Liver (tissue), 9 donors: ENCODE data around the gene LRRC49. TPM values are rescaled to one million over a fixed set of nuclear protein-coding genes. Genes with fewer than 3 reads are reported as not detected.

Source experiments
- DNase-seq: peaks from one replicate; pipeline ENCODE4 v3.0.0-alpha.2; 2017; ENCODE audit warnings: low spot score
- H3K27ac ChIP-seq, 2 donors: one replicate each; pipeline ENCODE4 v1.7.0; 2013; ENCODE audit warnings: inconsistent platforms in 2 of 2, low read length in 2 of 2, control low read depth in 1 of 2, low read depth in 1 of 2, mild to moderate bottlenecking in 1 of 2
- H3K27me3 ChIP-seq, 4 donors: one replicate each; pipeline versions ENCODE4 v1.6.1 to v1.7.0; 2013; ENCODE audit warnings: low read length in 3 of 4, inconsistent platforms in 1 of 4, mild to moderate bottlenecking in 1 of 4, moderate library complexity in 1 of 4; ENCODE audit not compliant: control insufficient read depth in 4 of 4, insufficient read depth in 4 of 4
- H3K36me3 ChIP-seq, 4 donors: one replicate each; pipeline versions ENCODE4 v1.6.1 to v1.7.0; 2013; ENCODE audit warnings: low read length in 3 of 4, mild to moderate bottlenecking in 3 of 4, low read depth in 1 of 4, moderate library complexity in 1 of 4; ENCODE audit not compliant: control insufficient read depth in 4 of 4, insufficient read depth in 3 of 4
- H3K4me1 ChIP-seq, 4 donors: one replicate each; pipeline versions ENCODE4 v1.6.1 to v1.7.0; 2013; ENCODE audit warnings: low read length in 3 of 4, mild to moderate bottlenecking in 3 of 4, moderate library complexity in 1 of 4; ENCODE audit not compliant: control insufficient read depth in 4 of 4, insufficient read depth in 4 of 4
- H3K4me3 ChIP-seq, 3 donors: one replicate each; pipeline versions ENCODE4 v1.6.1 to v1.7.0; 2013; ENCODE audit warnings: low read length in 3 of 3, control low read depth in 1 of 3, low read depth in 1 of 3, mild to moderate bottlenecking in 1 of 3
- H3K9ac ChIP-seq, 2 donors: one replicate each; pipeline ENCODE4 v1.7.0; 2013; ENCODE audit warnings: low read length in 2 of 2, mild to moderate bottlenecking in 2 of 2, moderate library complexity in 2 of 2, control low read depth in 1 of 2, low read depth in 1 of 2
- H3K9me3 ChIP-seq, 4 donors: one replicate each; pipeline versions ENCODE4 v1.6.1 to v1.7.0; 2013; ENCODE audit warnings: low read length in 3 of 4; ENCODE audit not compliant: control insufficient read depth in 4 of 4
- EGR1 ChIP-seq, 2 donors: IDR thresholded peaks; 2 replicates each; pipeline ENCODE4 v1.6.1; 2016 to 2018; ENCODE audit warnings: antibody characterized with exemption in 2 of 2, low read depth in 2 of 2
- FOXA1 ChIP-seq: IDR thresholded peaks from 2 replicates; pipeline ENCODE4 v1.6.1; 2016; ENCODE audit warnings: antibody characterized with exemption
- FOXA2 ChIP-seq: IDR thresholded peaks from 2 replicates; pipeline ENCODE4 v1.6.1; 2016; ENCODE audit warnings: antibody characterized with exemption
- GABPA ChIP-seq, 2 donors: IDR thresholded peaks in 1 of 2; conservative IDR thresholded peaks in 1 of 2; 2 replicates each; pipeline ENCODE4 v1.6.1; 2016; ENCODE audit warnings: antibody characterized with exemption in 2 of 2, mild to moderate bottlenecking in 1 of 2, moderate library complexity in 1 of 2
- HNF4A ChIP-seq, 2 donors: conservative IDR thresholded peaks; 2 replicates each; pipeline ENCODE4 v1.6.1; 2016; ENCODE audit warnings: antibody characterized with exemption in 2 of 2, mild to moderate bottlenecking in 2 of 2
- HNF4G ChIP-seq: IDR thresholded peaks from 2 replicates; pipeline ENCODE4 v1.6.1; 2016; ENCODE audit warnings: antibody characterized with exemption
- JUND ChIP-seq, 2 donors: IDR thresholded peaks; 2 replicates each; pipeline ENCODE4 v1.6.1; 2016; ENCODE audit warnings: antibody characterized with exemption in 2 of 2
- NR2F2 ChIP-seq: IDR thresholded peaks from 2 replicates; pipeline ENCODE4 v1.6.1; 2016; ENCODE audit warnings: antibody characterized with exemption
- RAD21 ChIP-seq, 2 donors: IDR thresholded peaks; 2 replicates each; pipeline ENCODE4 v1.6.1; 2016; ENCODE audit warnings: antibody characterized with exemption in 2 of 2, mild to moderate bottlenecking in 2 of 2
- SP1 ChIP-seq: IDR thresholded peaks from 2 replicates; pipeline ENCODE4 v1.6.1; 2018; ENCODE audit warnings: antibody characterized with exemption, mild to moderate bottlenecking
- TAF1 ChIP-seq: conservative IDR thresholded peaks from 2 replicates; pipeline ENCODE4 v1.6.1; 2016; ENCODE audit warnings: antibody characterized with exemption, mild to moderate bottlenecking
- WGBS: extraction: QIAGEN DNeasy Blood & Tissue Kit; methylation state at CpG from one replicate; pipeline ENCODE4 v1.1.7; 2013; 5-methylcytosine and 5-hydroxymethylcytosine counted together
- polyA plus RNA-seq, 2 donors: library from polyadenylated mRNA; stranded (reverse) in 1 of 2; unstranded in 1 of 2; fragments of 200-250 nt in 1 of 2; fragments of >200 nt in 1 of 2; fragmentation: Nextera tagmentation in 1 of 2; extraction: Ambion mirVana in 1 of 2; gene quantifications; one replicate each; pipeline versions ENCODE4 v1.2.1 to v1.2.3, GENCODE V29; 2013 to 2015
- total RNA-seq, 2 donors: library from RNA; depleted of rRNA; stranded (reverse); fragments of >200 nt; gene quantifications; one replicate each; pipeline ENCODE4 v1.2.3, GENCODE V29; 2014
- TF ChIP-seq, protein P1 (sequence below): IDR thresholded peaks from 2 replicates; pipeline ENCODE4 v1.6.1; 2016; ENCODE audit warnings: antibody characterized with exemption, mild to moderate bottlenecking
- TF ChIP-seq, protein P2 (sequence below): IDR thresholded peaks from 2 replicates; pipeline ENCODE4 v1.6.1; 2016; ENCODE audit warnings: antibody characterized with exemption
- TF ChIP-seq, protein P3 (sequence below): IDR thresholded peaks from 2 replicates; pipeline ENCODE4 v1.6.1; 2016; ENCODE audit warnings: antibody characterized with exemption
- TF ChIP-seq, protein P4 (sequence below): fragments of 150-350 bp; IDR thresholded peaks from 2 replicates; pipeline ENCODE4 v1.5.1; 2017; ENCODE audit warnings: improper control_type of control experiment, low read depth, low read length; ENCODE audit not compliant: missing input control
- TF ChIP-seq, protein P5 (sequence below): IDR thresholded peaks from 2 replicates; pipeline ENCODE4 v1.6.1; 2016; ENCODE audit warnings: antibody characterized with exemption
- donor health status: healthy.
- donor health status: healthy.
- donor health status: healthy.
- donor health status: healthy.
- donor health status: healthy.

LRRC49 gene
- total and polyA plus RNA-seq, 4 donors: 0.20 to 1.1 (median 0.31) TPM

DNA sequence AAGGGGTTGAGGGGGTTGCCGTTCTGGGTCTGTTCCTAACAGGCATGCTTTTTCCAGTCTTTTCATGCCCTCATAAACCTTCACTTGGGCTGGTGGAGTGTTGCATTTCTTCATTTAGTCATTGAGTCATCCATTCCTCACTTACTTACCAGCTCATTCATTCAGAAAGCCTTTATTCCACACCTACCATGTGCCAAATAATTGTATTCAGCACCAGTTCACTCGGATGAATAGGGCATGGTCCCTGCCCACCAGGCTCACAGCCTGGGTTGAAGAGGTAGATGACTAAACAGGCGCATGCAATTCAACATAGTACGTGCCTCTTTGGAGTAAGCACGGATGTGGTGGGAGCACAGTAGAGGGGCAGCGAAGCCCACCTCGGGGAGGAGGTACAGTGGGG, 187.5 kb downstream of the LRRC49 start (continued):
- TF ChIP-seq, protein P1, sequence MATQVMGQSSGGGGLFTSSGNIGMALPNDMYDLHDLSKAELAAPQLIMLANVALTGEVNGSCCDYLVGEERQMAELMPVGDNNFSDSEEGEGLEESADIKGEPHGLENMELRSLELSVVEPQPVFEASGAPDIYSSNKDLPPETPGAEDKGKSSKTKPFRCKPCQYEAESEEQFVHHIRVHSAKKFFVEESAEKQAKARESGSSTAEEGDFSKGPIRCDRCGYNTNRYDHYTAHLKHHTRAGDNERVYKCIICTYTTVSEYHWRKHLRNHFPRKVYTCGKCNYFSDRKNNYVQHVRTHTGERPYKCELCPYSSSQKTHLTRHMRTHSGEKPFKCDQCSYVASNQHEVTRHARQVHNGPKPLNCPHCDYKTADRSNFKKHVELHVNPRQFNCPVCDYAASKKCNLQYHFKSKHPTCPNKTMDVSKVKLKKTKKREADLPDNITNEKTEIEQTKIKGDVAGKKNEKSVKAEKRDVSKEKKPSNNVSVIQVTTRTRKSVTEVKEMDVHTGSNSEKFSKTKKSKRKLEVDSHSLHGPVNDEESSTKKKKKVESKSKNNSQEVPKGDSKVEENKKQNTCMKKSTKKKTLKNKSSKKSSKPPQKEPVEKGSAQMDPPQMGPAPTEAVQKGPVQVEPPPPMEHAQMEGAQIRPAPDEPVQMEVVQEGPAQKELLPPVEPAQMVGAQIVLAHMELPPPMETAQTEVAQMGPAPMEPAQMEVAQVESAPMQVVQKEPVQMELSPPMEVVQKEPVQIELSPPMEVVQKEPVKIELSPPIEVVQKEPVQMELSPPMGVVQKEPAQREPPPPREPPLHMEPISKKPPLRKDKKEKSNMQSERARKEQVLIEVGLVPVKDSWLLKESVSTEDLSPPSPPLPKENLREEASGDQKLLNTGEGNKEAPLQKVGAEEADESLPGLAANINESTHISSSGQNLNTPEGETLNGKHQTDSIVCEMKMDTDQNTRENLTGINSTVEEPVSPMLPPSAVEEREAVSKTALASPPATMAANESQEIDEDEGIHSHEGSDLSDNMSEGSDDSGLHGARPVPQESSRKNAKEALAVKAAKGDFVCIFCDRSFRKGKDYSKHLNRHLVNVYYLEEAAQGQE: no peak
- TF ChIP-seq HNF4A (conservative IDR thresholded peaks at IDR 0.05) (no peak), HNF4G (no peak), RAD21 (IDR thresholded peaks at IDR 0.05) (no peak), SP1 (no peak), FOXA2 (no peak)
- TF ChIP-seq, protein P2, sequence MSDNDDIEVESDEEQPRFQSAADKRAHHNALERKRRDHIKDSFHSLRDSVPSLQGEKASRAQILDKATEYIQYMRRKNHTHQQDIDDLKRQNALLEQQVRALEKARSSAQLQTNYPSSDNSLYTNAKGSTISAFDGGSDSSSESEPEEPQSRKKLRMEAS: no peak

DNA sequence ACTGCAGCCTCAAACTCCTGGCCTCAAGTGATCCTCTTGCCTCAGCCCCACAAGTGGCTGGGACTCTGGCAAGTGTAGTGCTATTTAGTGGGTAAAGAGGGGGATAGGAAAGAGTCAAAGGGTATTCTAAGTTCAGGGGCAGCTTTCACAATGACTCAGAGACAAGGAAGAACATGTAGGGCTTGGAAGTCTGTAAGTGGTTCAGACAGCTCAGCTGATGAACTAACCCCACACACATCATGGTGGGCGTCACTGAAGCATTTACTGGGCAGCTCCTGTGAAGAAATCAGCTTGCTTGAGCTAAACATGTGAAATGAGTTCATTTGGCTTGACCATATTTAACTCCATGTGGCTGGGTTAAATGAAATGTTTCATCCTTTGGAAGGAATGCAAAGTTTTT, 188.1 kb downstream of the LRRC49 start:
- no peak overlapping the region for H3K9ac ChIP-seq
- peaks cover 0 to 2% (median 0%) of the 10 kb centered on the region in 4 donors for H3K9me3 ChIP-seq
- WGBS: 72% methylated on average over 1 of the region's 1 CpG
- H3K4me3 ChIP-seq: no peak overlapping the region
- DNase-seq: no peak
- no peaks in the 10 kb centered on the region for H3K36me3 ChIP-seq
- no peaks in the 10 kb centered on the region for H3K4me1 ChIP-seq
- peaks cover 0 to 3% (median 0%) of the 10 kb centered on the region in 4 donors for H3K27me3 ChIP-seq
- TF ChIP-seq FOXA1 (no peak), RAD21 (IDR thresholded peaks at IDR 0.05) (no peak), HNF4A (conservative IDR thresholded peaks at IDR 0.05) (no peak), NR2F2 (no peak), JUND (IDR thresholded peaks at IDR 0.05) (no peak), GABPA (IDR thresholded peaks at IDR 0.05 in 1 of 2, conservative IDR thresholded peaks at IDR 0.05 in 1 of 2) (no peak), EGR1 (IDR thresholded peaks at IDR 0.05; ENCODE audit: low read depth in 2 of 2) (no peak), TAF1 (no peak)
- TF ChIP-seq, protein P3, sequence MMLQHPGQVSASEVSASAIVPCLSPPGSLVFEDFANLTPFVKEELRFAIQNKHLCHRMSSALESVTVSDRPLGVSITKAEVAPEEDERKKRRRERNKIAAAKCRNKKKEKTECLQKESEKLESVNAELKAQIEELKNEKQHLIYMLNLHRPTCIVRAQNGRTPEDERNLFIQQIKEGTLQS: no peak
- TF ChIP-seq, protein P4, sequence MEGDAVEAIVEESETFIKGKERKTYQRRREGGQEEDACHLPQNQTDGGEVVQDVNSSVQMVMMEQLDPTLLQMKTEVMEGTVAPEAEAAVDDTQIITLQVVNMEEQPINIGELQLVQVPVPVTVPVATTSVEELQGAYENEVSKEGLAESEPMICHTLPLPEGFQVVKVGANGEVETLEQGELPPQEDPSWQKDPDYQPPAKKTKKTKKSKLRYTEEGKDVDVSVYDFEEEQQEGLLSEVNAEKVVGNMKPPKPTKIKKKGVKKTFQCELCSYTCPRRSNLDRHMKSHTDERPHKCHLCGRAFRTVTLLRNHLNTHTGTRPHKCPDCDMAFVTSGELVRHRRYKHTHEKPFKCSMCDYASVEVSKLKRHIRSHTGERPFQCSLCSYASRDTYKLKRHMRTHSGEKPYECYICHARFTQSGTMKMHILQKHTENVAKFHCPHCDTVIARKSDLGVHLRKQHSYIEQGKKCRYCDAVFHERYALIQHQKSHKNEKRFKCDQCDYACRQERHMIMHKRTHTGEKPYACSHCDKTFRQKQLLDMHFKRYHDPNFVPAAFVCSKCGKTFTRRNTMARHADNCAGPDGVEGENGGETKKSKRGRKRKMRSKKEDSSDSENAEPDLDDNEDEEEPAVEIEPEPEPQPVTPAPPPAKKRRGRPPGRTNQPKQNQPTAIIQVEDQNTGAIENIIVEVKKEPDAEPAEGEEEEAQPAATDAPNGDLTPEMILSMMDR: no peak
- TF ChIP-seq, protein P1: no peak
- TF ChIP-seq, protein P5, sequence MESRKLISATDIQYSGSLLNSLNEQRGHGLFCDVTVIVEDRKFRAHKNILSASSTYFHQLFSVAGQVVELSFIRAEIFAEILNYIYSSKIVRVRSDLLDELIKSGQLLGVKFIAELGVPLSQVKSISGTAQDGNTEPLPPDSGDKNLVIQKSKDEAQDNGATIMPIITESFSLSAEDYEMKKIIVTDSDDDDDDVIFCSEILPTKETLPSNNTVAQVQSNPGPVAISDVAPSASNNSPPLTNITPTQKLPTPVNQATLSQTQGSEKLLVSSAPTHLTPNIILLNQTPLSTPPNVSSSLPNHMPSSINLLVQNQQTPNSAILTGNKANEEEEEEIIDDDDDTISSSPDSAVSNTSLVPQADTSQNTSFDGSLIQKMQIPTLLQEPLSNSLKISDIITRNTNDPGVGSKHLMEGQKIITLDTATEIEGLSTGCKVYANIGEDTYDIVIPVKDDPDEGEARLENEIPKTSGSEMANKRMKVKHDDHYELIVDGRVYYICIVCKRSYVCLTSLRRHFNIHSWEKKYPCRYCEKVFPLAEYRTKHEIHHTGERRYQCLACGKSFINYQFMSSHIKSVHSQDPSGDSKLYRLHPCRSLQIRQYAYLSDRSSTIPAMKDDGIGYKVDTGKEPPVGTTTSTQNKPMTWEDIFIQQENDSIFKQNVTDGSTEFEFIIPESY: no peak
- no peak overlapping the region for H3K27ac ChIP-seq
